Measurements from ENCODE around the gene EXOC4. TPM values are rescaled to one million over a fixed set of nuclear protein-coding genes. Genes with fewer than 3 reads are reported as not detected.

The EXOC4 gene
- total and polyA plus RNA-seq, 9 donors = 26.8 to 80.5 (median 70.7) TPM

DNA sequence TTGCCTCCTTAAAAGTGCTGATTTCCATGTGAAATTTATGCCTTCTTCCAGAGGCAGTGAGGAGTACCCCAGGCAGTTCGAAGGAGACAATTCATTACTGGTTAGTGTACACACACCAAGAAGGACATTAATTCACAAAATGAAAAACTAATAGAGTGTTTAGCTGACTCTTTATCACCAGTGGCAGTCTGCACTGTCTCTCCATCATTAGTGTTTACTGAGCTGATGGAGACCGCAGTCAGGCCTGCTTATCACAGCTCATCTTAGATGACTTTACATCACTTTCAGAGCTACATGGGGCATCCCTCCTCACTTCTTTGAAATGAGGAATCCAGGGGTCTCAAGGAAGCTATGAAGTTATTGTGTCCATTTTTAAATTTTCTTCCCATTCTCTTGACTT is 718.7 kb downstream of the EXOC4 start:
- Histone ChIP-seq H3K36me3 (no peaks in the 10 kb centered on the region), H3K27me3 (no peaks in the 10 kb centered on the region), H3K4me1 (ENCODE audit: insufficient read depth) (no peaks in the 10 kb centered on the region), H3K27ac (no peak overlapping the region), H3K4me3 (no peak overlapping the region), H3K9me3 (no peaks in the 10 kb centered on the region)
- TF ChIP-seq EP300 (IDR thresholded peaks at IDR 0.05) = no peak
- no peak for TF ChIP-seq POLR2A (IDR thresholded peaks at IDR 0.05)
- no peak for TF ChIP-seq CTCF (IDR thresholded peaks at IDR 0.05)
- 67 to 81% (median 76%) methylated on average over 2 of the region's 2 CpGs for WGBS, 3 donors
- intact Hi-C loops (cut with DNase I) = no loop called here
- no peak for DNase-seq

GRCh38 chr7:133973710-133974109 is 720.8 kb downstream of the EXOC4 start:
- intact Hi-C loops (cut with DNase I) = no loop called here
- no peak for DNase-seq

GRCh38 chr7:133975130-133975529 is 722.3 kb downstream of the EXOC4 start:
- Histone ChIP-seq H3K4me3 (no peak overlapping the region), H3K27ac (no peak overlapping the region), H3K9me3 (no peaks in the 10 kb centered on the region), H3K4me1 (ENCODE audit: insufficient read depth) (no peaks in the 10 kb centered on the region), H3K27me3 (no peaks in the 10 kb centered on the region), H3K36me3 (no peaks in the 10 kb centered on the region)
- no peak for TF ChIP-seq EP300 (IDR thresholded peaks at IDR 0.05)
- no peak for TF ChIP-seq CTCF (IDR thresholded peaks at IDR 0.05)
- no peak for TF ChIP-seq POLR2A (IDR thresholded peaks at IDR 0.05)
- intact Hi-C loops (cut with DNase I) = no loop called here
- no peak for DNase-seq

More at GRCh38 chr7:133973710-133974109, 720.8 kb downstream of the EXOC4 start:
- H3K36me3 ChIP-seq = no peaks in the 10 kb centered on the region
- H3K27me3 ChIP-seq = no peaks in the 10 kb centered on the region
- no peak overlapping the region for H3K4me3 ChIP-seq
- no peak overlapping the region for H3K27ac ChIP-seq
- TF ChIP-seq POLR2A (IDR thresholded peaks at IDR 0.05) = no peak
- no peak for TF ChIP-seq CTCF (IDR thresholded peaks at IDR 0.05)
- no peak for TF ChIP-seq EP300 (IDR thresholded peaks at IDR 0.05)
- 89 to 99% (median 96%) methylated on average over 2 of the region's 2 CpGs for WGBS, 3 donors
- H3K9me3 ChIP-seq = no peaks in the 10 kb centered on the region
- no peaks in the 10 kb centered on the region for H3K4me1 ChIP-seq (ENCODE audit: insufficient read depth)

DNA sequence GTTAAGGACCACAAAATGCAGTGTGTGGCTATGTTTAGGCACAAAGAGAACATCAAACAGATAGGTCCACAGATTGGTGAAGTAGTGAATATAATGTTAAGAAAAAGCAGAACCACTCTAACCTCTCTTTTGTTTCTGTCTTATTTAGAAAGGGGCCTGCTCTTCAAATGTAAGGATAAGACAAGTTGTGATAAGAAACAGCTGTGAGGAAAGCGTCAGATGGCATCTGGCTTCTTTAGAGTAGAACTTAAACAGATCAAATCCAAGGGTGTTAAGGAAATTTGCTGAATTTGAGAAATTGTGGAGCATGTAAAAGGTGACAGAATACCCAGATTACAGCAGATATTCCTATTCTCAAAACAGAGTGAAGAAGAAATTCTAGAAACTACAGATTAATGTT is 723.3 kb downstream of the EXOC4 start:
- intact Hi-C loops (cut with DNase I) = no loop called here
- Histone ChIP-seq H3K4me1 (ENCODE audit: insufficient read depth) (no peaks in the 10 kb centered on the region), H3K9me3 (no peaks in the 10 kb centered on the region), H3K4me3 (no peak overlapping the region), H3K27ac (no peak overlapping the region), H3K27me3 (no peaks in the 10 kb centered on the region), H3K36me3 (no peaks in the 10 kb centered on the region)
- TF ChIP-seq POLR2A (IDR thresholded peaks at IDR 0.05) = no peak
- TF ChIP-seq CTCF (IDR thresholded peaks at IDR 0.05) = no peak
- no peak for TF ChIP-seq EP300 (IDR thresholded peaks at IDR 0.05)
- 82 to 89% (median 84%) methylated on average over 1 of the region's 1 CpG for whole genome bisulfite sequencing, 3 donors
- DNase-seq = no peak

Measured in ovary (tissue), 9 donors.